ENCODE results near the gene COQ2.

Gene COQ2

GRCh38 chr4:83284193-83285054 lies at the start of gene COQ2:
COQ2 (minus strand) TSS chr4:83284798; CDS start chr4:83284764, 34 bp downstream.
- Histone ChIP-seq H3K4me1 (ENCODE audit: insufficient read depth, poor library complexity, severe bottlenecking) (peaks cover 14% of the 10 kb centered on the region), H3K9me3 (ENCODE audit: severe bottlenecking) (no peaks in the 10 kb centered on the region), H3K4me3 (ENCODE audit: severe bottlenecking) (peak within 1 kb of the TSS; percentile 77), H3K27ac (ENCODE audit: poor library complexity, severe bottlenecking) (peak within 1 kb of the TSS; percentile 72), H3K27me3 (ENCODE audit: insufficient read depth, poor library complexity, severe bottlenecking) (no peaks in the 10 kb centered on the region), H3K36me3 (ENCODE audit: low read depth) (no peaks in the 10 kb centered on the region; the same call in 1 of the 2 replicates)
- DNase-seq (ENCODE audit: low spot score) (peak; percentile 93), ATAC-seq (ENCODE audit: low read depth) (peak; percentile 87)
- TF ChIP-seq CTCF (IDR thresholded peaks at IDR 0.05; ENCODE audit: poor library complexity, severe bottlenecking), result peak; percentile 55

- Histone ChIP-seq H3K36me3 (ENCODE audit: low read depth) (no peaks in the 10 kb centered on the region), H3K4me1 (ENCODE audit: insufficient read depth, poor library complexity, severe bottlenecking) (peaks cover 15% of the 10 kb centered on the region), H3K27ac (ENCODE audit: poor library complexity, severe bottlenecking) (no peak overlapping the region), H3K4me3 (ENCODE audit: severe bottlenecking) (no peak overlapping the region), H3K9me3 (ENCODE audit: severe bottlenecking) (no peaks in the 10 kb centered on the region), H3K27me3 (ENCODE audit: insufficient read depth, poor library complexity, severe bottlenecking) (no peaks in the 10 kb centered on the region)
- no peak for TF ChIP-seq CTCF (IDR thresholded peaks at IDR 0.05; ENCODE audit: poor library complexity, severe bottlenecking)
- DNase-seq (ENCODE audit: low spot score), result no peak
- ATAC-seq (ENCODE audit: low read depth), result no peak
Measured at GRCh38 chr4:83331956-83332355, 47.4 kb upstream of the COQ2 start.

GRCh38 chr4:83329521-83330110 lies 45.0 kb upstream of the COQ2 start:
- Histone ChIP-seq H3K27ac (ENCODE audit: poor library complexity, severe bottlenecking) (no peak overlapping the region), H3K4me1 (ENCODE audit: insufficient read depth, poor library complexity, severe bottlenecking) (peaks cover 10% of the 10 kb centered on the region), H3K36me3 (ENCODE audit: low read depth) (no peaks in the 10 kb centered on the region), H3K9me3 (ENCODE audit: severe bottlenecking) (no peaks in the 10 kb centered on the region), H3K4me3 (ENCODE audit: severe bottlenecking) (no peak overlapping the region), H3K27me3 (ENCODE audit: insufficient read depth, poor library complexity, severe bottlenecking) (no peaks in the 10 kb centered on the region)
- ATAC-seq (ENCODE audit: low read depth) (peak; percentile 48; the same call in 2 of the 3 replicates), DNase-seq (ENCODE audit: low spot score) (no peak)
- TF ChIP-seq CTCF (IDR thresholded peaks at IDR 0.05; ENCODE audit: poor library complexity, severe bottlenecking), result no peak

- Histone ChIP-seq H3K4me3 (ENCODE audit: severe bottlenecking) (no peak overlapping the region), H3K27ac (ENCODE audit: poor library complexity, severe bottlenecking) (no peak overlapping the region), H3K9me3 (ENCODE audit: severe bottlenecking) (no peaks in the 10 kb centered on the region), H3K4me1 (ENCODE audit: insufficient read depth, poor library complexity, severe bottlenecking) (peaks cover 10% of the 10 kb centered on the region), H3K36me3 (ENCODE audit: low read depth) (no peaks in the 10 kb centered on the region), H3K27me3 (ENCODE audit: insufficient read depth, poor library complexity, severe bottlenecking) (no peaks in the 10 kb centered on the region)
- no peak for TF ChIP-seq CTCF (IDR thresholded peaks at IDR 0.05; ENCODE audit: poor library complexity, severe bottlenecking)
- no peak for ATAC-seq (ENCODE audit: low read depth)
- DNase-seq (ENCODE audit: low spot score), result no peak
Measured at GRCh38 chr4:83328521-83329187, 44.1 kb upstream of the COQ2 start.
